OCI-LY1 (cell line): Measurements from ENCODE around the gene ZBTB5.

Experiments used
- EZH2 ChIP-seq: fragments of 200-600 bp; sonication (generic), shearing (Covaris generic); IDR thresholded peaks from 2 replicates; pipeline ENCODE4 v1.8.0; 2017; ENCODE audit warnings: borderline replicate concordance, mixed run types, mild to moderate bottlenecking, antibody characterized with exemption, low read length, moderate library complexity, mixed read lengths
- TF ChIP-seq, protein P1 (sequence below): fragments of 200-600 bp; sonication (generic), shearing (Covaris generic); IDR thresholded peaks from 2 replicates; pipeline ENCODE4 v1.5.1; 2017; ENCODE audit warnings: mild to moderate bottlenecking, antibody characterized with exemption, low read length, moderate library complexity, mixed read lengths

DNA sequence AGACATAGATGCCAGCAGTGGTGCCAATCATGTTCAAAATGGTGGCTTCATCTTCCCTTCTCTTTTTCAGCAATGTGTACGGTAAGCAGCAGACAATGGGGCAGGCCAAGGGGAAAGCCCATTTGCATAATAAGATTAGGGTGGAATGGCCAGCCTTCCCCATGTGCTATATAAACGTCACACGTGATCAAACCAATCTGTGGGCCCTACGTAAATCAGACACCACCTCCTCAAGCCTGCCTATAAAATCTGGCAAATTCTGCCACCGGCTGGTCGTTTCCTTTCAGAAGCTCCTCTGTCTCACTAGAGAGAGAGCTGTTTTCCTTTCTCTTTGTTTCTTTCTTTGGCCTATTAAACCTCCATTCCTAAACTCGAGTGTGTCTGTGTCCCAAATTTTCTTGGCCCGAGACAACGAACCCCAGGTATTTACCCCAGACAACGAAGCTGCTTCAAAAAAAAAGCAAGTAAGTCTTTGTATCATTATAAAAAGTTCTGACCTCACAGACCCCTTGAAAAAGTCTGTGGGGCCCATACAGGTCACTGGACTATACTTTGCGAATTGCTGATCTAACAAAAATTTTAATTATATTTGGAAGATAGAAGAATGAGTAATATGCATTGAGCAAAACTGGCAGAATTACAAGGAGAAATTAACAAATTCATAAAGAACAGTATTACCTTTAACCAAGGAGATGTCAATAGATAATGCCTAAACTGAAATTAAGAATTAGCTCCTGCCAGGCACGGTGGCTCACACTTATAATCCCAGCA lies 15.2 kb downstream of the ZBTB5 start:
- TF ChIP-seq, protein P1, sequence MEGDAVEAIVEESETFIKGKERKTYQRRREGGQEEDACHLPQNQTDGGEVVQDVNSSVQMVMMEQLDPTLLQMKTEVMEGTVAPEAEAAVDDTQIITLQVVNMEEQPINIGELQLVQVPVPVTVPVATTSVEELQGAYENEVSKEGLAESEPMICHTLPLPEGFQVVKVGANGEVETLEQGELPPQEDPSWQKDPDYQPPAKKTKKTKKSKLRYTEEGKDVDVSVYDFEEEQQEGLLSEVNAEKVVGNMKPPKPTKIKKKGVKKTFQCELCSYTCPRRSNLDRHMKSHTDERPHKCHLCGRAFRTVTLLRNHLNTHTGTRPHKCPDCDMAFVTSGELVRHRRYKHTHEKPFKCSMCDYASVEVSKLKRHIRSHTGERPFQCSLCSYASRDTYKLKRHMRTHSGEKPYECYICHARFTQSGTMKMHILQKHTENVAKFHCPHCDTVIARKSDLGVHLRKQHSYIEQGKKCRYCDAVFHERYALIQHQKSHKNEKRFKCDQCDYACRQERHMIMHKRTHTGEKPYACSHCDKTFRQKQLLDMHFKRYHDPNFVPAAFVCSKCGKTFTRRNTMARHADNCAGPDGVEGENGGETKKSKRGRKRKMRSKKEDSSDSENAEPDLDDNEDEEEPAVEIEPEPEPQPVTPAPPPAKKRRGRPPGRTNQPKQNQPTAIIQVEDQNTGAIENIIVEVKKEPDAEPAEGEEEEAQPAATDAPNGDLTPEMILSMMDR = no peak
- no peak for TF ChIP-seq EZH2
